Astrocyte (in vitro differentiated cells and primary cell): ENCODE results near the gene IQCC. TPM values are rescaled to one million over a fixed set of nuclear protein-coding genes. Genes with fewer than 3 reads are reported as not detected.

Experiments
- DNase-seq: peaks from one replicate; pipeline ENCODE4 v3.0.0-alpha.2; 2010; ENCODE audit warnings: low read depth
- FAIRE-seq: peaks from 2 replicates; lab custom pipeline; 2011; peaks lifted over from hg19 to GRCh38; lab: Jason Lieb, UNC
- H2AFZ ChIP-seq: 2 replicates; pipeline ENCODE4 v1.6.0; 2012; ENCODE audit warnings: low read depth, low read length, inconsistent platforms
- H3K27ac ChIP-seq: 2 replicates; pipeline ENCODE4 v1.5.1; 2011; ENCODE audit warnings: low read depth, low read length, inconsistent platforms
- H3K27me3 ChIP-seq: 2 replicates; pipeline ENCODE4 v1.6.0; 2011; ENCODE audit warnings: low read length, inconsistent platforms; ENCODE audit not compliant: insufficient read depth
- H3K36me3 ChIP-seq: 2 replicates; pipeline ENCODE4 v1.5.1; 2011; ENCODE audit warnings: low read length, inconsistent platforms; ENCODE audit not compliant: insufficient read depth
- H3K4me1 ChIP-seq: 2 replicates; pipeline ENCODE4 v1.5.1; 2011; ENCODE audit warnings: low read length, inconsistent platforms; ENCODE audit not compliant: insufficient read depth
- H3K4me2 ChIP-seq: 2 replicates; pipeline ENCODE4 v1.6.0; 2012; ENCODE audit warnings: low read length, inconsistent platforms
- H3K4me3 ChIP-seq: 2 replicates; pipeline ENCODE4 v1.5.1; 2011; ENCODE audit warnings: low read depth, mild to moderate bottlenecking, low read length, inconsistent platforms; ENCODE audit not compliant: insufficient read depth
- H3K79me2 ChIP-seq: 2 replicates; pipeline ENCODE4 v1.6.0; 2012; ENCODE audit warnings: mild to moderate bottlenecking, low read length, inconsistent platforms; ENCODE audit not compliant: insufficient read depth
- H3K9ac ChIP-seq: 2 replicates; pipeline ENCODE4 v1.6.0; 2012; ENCODE audit warnings: mild to moderate bottlenecking, low read length, inconsistent platforms
- H3K9me3 ChIP-seq: 2 replicates; pipeline ENCODE4 v1.5.1; 2012; ENCODE audit warnings: low read depth, mild to moderate bottlenecking, low read length, inconsistent platforms; ENCODE audit not compliant: insufficient read depth
- H4K20me1 ChIP-seq: 2 replicates; pipeline ENCODE4 v1.6.0; 2012; ENCODE audit warnings: low read length, inconsistent platforms; ENCODE audit not compliant: insufficient read depth
- H3K27ac Mint-ChIP-seq: one replicate; pipeline ENCODE4 v1.8.0; 2021; ENCODE audit warnings: mild to moderate bottlenecking, mixed read lengths; ENCODE audit not compliant: unreplicated experiment
- H3K27me3 Mint-ChIP-seq: one replicate; pipeline ENCODE4 v1.8.0; 2021; ENCODE audit warnings: low read depth, mixed read lengths; ENCODE audit not compliant: unreplicated experiment
- H3K36me3 Mint-ChIP-seq: one replicate; pipeline ENCODE4 v1.8.0; 2021; ENCODE audit warnings: low read depth, mixed read lengths; ENCODE audit not compliant: unreplicated experiment
- H3K4me1 Mint-ChIP-seq: one replicate; pipeline ENCODE4 v1.8.0; 2021; ENCODE audit warnings: low read depth, mixed read lengths; ENCODE audit not compliant: unreplicated experiment
- H3K4me3 Mint-ChIP-seq: one replicate; pipeline ENCODE4 v1.8.0; 2021; ENCODE audit warnings: mild to moderate bottlenecking, moderate library complexity, mixed read lengths; ENCODE audit not compliant: unreplicated experiment
- H3K9me3 Mint-ChIP-seq: one replicate; pipeline ENCODE4 v1.8.0; 2021; ENCODE audit warnings: mild to moderate bottlenecking, mixed read lengths; ENCODE audit not compliant: unreplicated experiment
- CTCF ChIP-seq: IDR thresholded peaks from 2 replicates; pipeline ENCODE4 v1.5.1; 2011; ENCODE audit warnings: low read depth, mild to moderate bottlenecking, inconsistent platforms, low read length, moderate library complexity; ENCODE audit not compliant: insufficient read depth
- EZH2 ChIP-seq: IDR thresholded peaks from 2 replicates; pipeline ENCODE4 v1.6.1; 2012; ENCODE audit warnings: mild to moderate bottlenecking, low read length, inconsistent platforms; ENCODE audit not compliant: insufficient read depth
- total RNA-seq: library from RNA; stranded (reverse); gene quantifications from 2 replicates; pipeline ENCODE4 v1.2.1, GENCODE V29; 2021

Gene IQCC
- total RNA-seq, 1 donor from 2014 or later: 1.0 TPM

- Histone ChIP-seq H3K27me3 (no peaks in the 10 kb centered on the region), H3K79me2 (no peaks in the 10 kb centered on the region), H3K27ac (no peak within 1 kb of the TSS), H3K4me2 (peak within 1 kb of the TSS; percentile 72), H2AFZ (peak within 1 kb of the TSS; percentile 32), H3K9me3 (no peaks in the 10 kb centered on the region), H4K20me1 (no peaks in the 10 kb centered on the region), H3K9ac (no peak within 1 kb of the TSS), H3K36me3 (no peaks in the 10 kb centered on the region), H3K4me3 (no peak within 1 kb of the TSS), H3K4me1 (peaks cover 23% of the 10 kb centered on the region)
- Mint-ChIP-seq H3K4me3 (peak within 1 kb of the TSS; percentile 54), H3K4me1 (peaks cover 10% of the 10 kb centered on the region), H3K9me3 (peaks cover 2% of the 10 kb centered on the region), H3K27ac (no peak within 1 kb of the TSS), H3K36me3 (no peaks in the 10 kb centered on the region), H3K27me3 (peaks cover 1% of the 10 kb centered on the region)
- FAIRE-seq: no peak
- TF ChIP-seq CTCF (no peak), EZH2 (no peak)
- peak; percentile 57 for DNase-seq
Measured at GRCh38 chr1:32246888-32247273, 41.4 kb downstream of the IQCC start, which contains the start of gene FAM167B. Gene FAM167B, plus strand, starts transcription at chr1:32247222. Its CDS starts 200 bp downstream, at chr1:32247422.

- no peaks in the 10 kb centered on the region for H3K79me2 ChIP-seq
- Mint-ChIP-seq H3K9me3 (peaks cover 2% of the 10 kb centered on the region), H3K27me3 (peaks cover 5% of the 10 kb centered on the region), H3K36me3 (no peaks in the 10 kb centered on the region), H3K27ac (no peak overlapping the region), H3K4me3 (no peak overlapping the region), H3K4me1 (peaks cover 10% of the 10 kb centered on the region)
- H3K27me3 ChIP-seq: no peaks in the 10 kb centered on the region
- H3K4me3 ChIP-seq: no peak overlapping the region
- no peak overlapping the region for H3K4me2 ChIP-seq
- no peak overlapping the region for H3K27ac ChIP-seq
- no peak for DNase-seq
- no peak overlapping the region for H2AFZ ChIP-seq
- no peak for TF ChIP-seq CTCF
- TF ChIP-seq EZH2: no peak
- no peaks in the 10 kb centered on the region for H4K20me1 ChIP-seq
- no peak for FAIRE-seq
- H3K9me3 ChIP-seq: no peaks in the 10 kb centered on the region
- H3K4me1 ChIP-seq: peaks cover 23% of the 10 kb centered on the region
- no peaks in the 10 kb centered on the region for H3K36me3 ChIP-seq
- no peak overlapping the region for H3K9ac ChIP-seq
Measured at GRCh38 chr1:32247452-32247851, 42.0 kb downstream of the IQCC start.
